Measurements from ENCODE around the gene ZNF511.
A peak's percentile ranks its signal among the peaks of the same experiment; 100 is the strongest.

ZNF511 gene

DNA sequence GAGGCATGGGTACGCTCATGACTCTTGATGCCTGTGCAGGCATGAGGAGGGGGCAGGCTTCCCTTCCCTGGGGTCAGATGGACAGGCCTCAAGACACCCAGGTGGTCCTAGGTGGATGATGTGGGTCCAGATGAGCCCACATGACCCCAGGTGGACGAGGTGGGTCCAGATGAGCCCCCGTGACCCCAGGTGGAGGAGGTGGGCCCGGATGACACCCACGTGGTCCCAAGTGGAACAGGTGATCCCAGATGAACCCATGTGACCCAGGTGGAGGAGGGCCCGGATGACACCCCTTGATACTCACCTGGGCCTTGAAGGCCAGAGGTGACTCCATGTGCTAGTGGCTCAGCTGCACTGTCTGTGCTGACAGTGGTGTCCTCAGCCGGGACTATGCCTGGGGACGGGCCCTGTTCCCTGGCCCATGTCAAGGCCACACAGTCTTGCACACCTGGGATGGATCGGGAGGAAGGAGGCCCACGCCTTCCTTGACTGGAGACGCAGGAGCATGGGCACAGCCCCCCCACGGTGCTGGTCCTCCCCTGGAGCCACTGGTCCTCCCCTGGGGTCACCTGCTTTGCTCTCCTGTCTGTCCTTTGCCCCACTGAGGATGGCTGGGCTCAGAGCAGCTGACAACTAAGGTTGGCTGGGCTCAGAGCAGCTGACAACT, 41.7 kb downstream of the ZNF511 start:
- no peak overlapping the region for H3K4me3 ChIP-seq (ENCODE audit: low read depth, low read length)
- TF ChIP-seq POLR2A (IDR thresholded peaks at IDR 0.05; ENCODE audit: extremely low read depth, insufficient read length) (no peak), MYC (IDR thresholded peaks at IDR 0.05; ENCODE audit: low read depth, low read length) (no peak), CTCF (IDR thresholded peaks at IDR 0.05; ENCODE audit: low read depth, low read length) (no peak)
- TF ChIP-seq, protein P1, sequence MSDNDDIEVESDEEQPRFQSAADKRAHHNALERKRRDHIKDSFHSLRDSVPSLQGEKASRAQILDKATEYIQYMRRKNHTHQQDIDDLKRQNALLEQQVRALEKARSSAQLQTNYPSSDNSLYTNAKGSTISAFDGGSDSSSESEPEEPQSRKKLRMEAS (IDR thresholded peaks at IDR 0.05; ENCODE audit: low read depth, low read length): no peak
- DNase-seq (ENCODE audit: low read depth): no peak

DNA sequence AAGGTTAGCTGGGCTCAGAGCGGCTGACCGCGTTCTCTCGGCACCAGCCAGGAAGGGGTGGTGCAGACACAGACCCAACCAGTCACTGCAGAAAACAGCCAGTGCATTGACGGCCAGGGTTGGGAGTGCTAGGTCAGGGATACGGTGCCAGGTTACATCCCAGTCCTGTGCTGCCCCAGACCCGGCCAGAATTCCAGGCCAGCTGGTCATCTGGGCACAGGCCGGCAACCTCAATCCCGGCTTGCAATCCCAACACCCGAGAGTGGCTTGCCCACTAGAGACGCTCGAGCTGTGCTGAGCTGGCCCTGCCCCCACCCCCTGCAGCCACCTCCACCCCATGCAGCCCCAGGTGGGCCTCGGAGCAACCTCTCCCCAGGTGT, 42.2 kb downstream of the ZNF511 start:
- TF ChIP-seq POLR2A (IDR thresholded peaks at IDR 0.05; ENCODE audit: extremely low read depth, insufficient read length): peak; percentile 26
- TF ChIP-seq, protein P1 (IDR thresholded peaks at IDR 0.05; ENCODE audit: low read depth, low read length): no peak
- TF ChIP-seq CTCF (IDR thresholded peaks at IDR 0.05; ENCODE audit: low read depth, low read length): no peak
- no peak for TF ChIP-seq MYC (IDR thresholded peaks at IDR 0.05; ENCODE audit: low read depth, low read length)
- no peak for DNase-seq (ENCODE audit: low read depth)
- H3K4me3 ChIP-seq (ENCODE audit: low read depth, low read length): no peak overlapping the region

DNA sequence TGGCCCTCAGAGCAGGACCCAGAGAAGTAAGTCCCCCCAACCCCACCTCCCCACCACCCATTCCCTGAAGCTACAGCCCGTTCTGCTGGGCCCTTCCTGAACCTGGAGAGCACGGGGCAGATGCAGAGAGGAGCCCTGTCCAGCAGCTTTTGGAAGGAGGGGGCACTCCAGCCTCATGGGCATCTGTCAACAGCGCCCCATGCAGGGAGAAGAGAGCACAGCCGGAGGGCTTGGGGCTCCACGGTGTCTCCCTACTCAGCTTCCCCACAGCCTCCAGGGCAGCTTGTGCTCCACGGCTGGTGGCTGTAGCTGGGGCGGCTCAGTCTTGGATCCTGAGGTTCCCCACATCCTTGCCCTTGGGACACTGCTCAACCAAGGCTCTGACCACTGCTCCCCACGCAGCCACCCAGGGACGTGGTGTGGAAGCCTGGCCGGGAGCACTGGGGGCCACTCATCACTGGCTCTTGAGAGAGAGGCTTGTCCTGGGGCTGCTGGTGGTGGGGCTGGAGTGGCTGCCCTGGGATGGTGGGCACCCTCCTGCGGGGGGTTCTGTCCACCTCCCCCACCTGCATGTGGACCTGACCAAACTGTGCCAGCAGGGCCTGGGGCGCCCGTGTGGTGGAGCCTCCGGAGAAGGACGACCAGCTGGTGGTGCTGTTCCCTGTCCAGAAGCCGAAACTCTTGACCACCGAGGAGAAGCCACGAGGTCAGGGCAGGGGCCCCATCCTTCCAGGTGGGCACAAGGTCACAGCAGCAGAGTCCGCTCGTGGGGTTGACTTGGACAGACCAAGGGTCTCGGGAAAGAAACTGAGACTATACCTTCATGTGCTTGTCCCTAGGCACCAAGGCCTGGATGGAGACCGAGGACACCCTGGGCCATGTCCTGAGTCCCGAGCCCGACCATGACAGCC, 42.9 kb downstream of the ZNF511 start:
- TF ChIP-seq MYC (IDR thresholded peaks at IDR 0.05; ENCODE audit: low read depth, low read length) (0 out of 2 replicates have a peak, but pooled peaks have one; percentile 9), CTCF (IDR thresholded peaks at IDR 0.05; ENCODE audit: low read depth, low read length) (peak; percentile 40), POLR2A (IDR thresholded peaks at IDR 0.05; ENCODE audit: extremely low read depth, insufficient read length) (no peak)
- H3K4me3 ChIP-seq (ENCODE audit: low read depth, low read length): no peak overlapping the region
- peak; percentile 55 for DNase-seq (ENCODE audit: low read depth)

GRCh38 chr10:133353202-133353959, 44.7 kb downstream of the ZNF511 start:
- TF ChIP-seq POLR2A (IDR thresholded peaks at IDR 0.05; ENCODE audit: extremely low read depth, insufficient read length) (no peak), MYC (IDR thresholded peaks at IDR 0.05; ENCODE audit: low read depth, low read length) (no peak), CTCF (IDR thresholded peaks at IDR 0.05; ENCODE audit: low read depth, low read length) (no peak)
- TF ChIP-seq, protein P1 (IDR thresholded peaks at IDR 0.05; ENCODE audit: low read depth, low read length): no peak
- DNase-seq (ENCODE audit: low read depth): no peak
- no peak overlapping the region for H3K4me3 ChIP-seq (ENCODE audit: low read depth, low read length)

GRCh38 chr10:133353988-133354605, 45.4 kb downstream of the ZNF511 start:
- no peak overlapping the region for H3K4me3 ChIP-seq (ENCODE audit: low read depth, low read length)
- TF ChIP-seq MYC (IDR thresholded peaks at IDR 0.05; ENCODE audit: low read depth, low read length): no peak
- no peak for TF ChIP-seq POLR2A (IDR thresholded peaks at IDR 0.05; ENCODE audit: extremely low read depth, insufficient read length)
- TF ChIP-seq CTCF (IDR thresholded peaks at IDR 0.05; ENCODE audit: low read depth, low read length): no peak
- TF ChIP-seq, protein P1 (IDR thresholded peaks at IDR 0.05; ENCODE audit: low read depth, low read length): no peak
- DNase-seq (ENCODE audit: low read depth): no peak

All from NB4 (cell line).